ENCODE measurements around the gene CTBP1.

- TF ChIP-seq CTCF (conservative IDR thresholded peaks at IDR 0.05 in 1 of 2, IDR thresholded peaks at IDR 0.05 in 1 of 2; ENCODE audit: extremely low read depth in 1 of 2, insufficient read depth in 1 of 2, low read depth in 1 of 2, low read length in 2 of 2) (no peak), EZH2 (IDR thresholded peaks at IDR 0.05; ENCODE audit: borderline replicate concordance, low read length) (no peak)
Observed at GRCh38 chr4:1170976-1171310, 78.0 kb downstream of the CTBP1 start.
